ENCODE measurements around the gene CTSA. TPM values are rescaled to one million over a fixed set of nuclear protein-coding genes. Genes with fewer than 3 reads are reported as not detected.

Gene CTSA
- 87.0 to 127 TPM (median 115 TPM) in 5 replicates for total RNA-seq (2022; extraction: Qiagen RNA extraction)

DNA sequence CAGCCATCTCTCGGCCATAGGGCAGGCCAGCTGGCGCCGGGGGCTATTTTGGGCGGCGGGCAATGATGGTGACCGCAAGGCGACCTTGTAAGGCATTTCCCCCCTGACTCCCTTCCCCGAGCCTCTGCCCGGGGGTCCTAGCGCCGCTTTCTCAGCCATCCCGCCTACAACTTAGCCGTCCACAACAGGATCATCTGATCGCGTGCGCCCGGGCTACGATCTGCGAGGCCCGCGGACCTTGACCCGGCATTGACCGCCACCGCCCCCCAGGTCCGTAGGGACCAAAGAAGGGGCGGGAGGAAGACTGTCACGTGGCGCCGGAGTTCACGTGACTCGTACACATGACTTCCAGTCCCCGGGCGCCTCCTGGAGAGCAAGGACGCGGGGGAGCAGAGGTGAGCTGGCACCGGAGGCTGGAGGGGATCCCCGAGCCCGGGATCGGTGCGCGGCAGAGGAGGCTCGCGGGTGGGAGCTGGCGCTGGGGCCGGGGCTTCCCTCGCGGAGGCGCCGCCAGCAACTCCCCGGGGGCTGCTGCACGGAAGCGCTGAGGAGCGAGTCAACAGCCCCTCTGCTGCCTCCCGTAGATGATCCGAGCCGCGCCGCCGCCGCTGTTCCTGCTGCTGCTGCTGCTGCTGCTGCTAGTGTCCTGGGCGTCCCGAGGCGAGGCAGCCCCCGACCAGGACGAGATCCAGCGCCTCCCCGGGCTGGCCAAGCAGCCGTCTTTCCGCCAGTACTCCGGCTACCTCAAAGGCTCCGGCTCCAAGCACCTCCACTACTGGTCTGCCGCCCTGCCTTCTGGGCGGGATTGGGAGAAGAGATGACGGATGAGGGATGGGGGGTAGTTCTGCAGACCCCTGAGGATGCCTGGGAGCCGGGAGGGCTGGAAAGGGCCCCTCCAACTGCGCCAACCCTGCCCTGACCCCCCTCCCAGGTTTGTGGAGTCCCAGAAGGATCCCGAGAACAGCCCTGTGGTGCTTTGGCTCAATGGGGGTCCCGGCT is at the start of gene CTSA, which contains the start of gene NEURL2:
TSS of gene CTSA (plus strand) at position 351 of the 999 bp plus-strand sequence. CDS start at position 585, 234 bp downstream.
TSS of gene NEURL2 (minus strand) at position 224 of the 999 bp plus-strand sequence. CDS start at position 7, 217 bp downstream.

GRCh38 chr20:45857114-45857881 is 33.8 kb upstream of the CTSA start, which contains the start of the genes ACOT8 and ZSWIM3:
TSS of gene ACOT8 (minus strand) at chr20:45857392. CDS start at chr20:45857315, 77 bp downstream.
TSS of gene ZSWIM3 (plus strand) at chr20:45857614. CDS start at chr20:45857826, 212 bp downstream.

DNA sequence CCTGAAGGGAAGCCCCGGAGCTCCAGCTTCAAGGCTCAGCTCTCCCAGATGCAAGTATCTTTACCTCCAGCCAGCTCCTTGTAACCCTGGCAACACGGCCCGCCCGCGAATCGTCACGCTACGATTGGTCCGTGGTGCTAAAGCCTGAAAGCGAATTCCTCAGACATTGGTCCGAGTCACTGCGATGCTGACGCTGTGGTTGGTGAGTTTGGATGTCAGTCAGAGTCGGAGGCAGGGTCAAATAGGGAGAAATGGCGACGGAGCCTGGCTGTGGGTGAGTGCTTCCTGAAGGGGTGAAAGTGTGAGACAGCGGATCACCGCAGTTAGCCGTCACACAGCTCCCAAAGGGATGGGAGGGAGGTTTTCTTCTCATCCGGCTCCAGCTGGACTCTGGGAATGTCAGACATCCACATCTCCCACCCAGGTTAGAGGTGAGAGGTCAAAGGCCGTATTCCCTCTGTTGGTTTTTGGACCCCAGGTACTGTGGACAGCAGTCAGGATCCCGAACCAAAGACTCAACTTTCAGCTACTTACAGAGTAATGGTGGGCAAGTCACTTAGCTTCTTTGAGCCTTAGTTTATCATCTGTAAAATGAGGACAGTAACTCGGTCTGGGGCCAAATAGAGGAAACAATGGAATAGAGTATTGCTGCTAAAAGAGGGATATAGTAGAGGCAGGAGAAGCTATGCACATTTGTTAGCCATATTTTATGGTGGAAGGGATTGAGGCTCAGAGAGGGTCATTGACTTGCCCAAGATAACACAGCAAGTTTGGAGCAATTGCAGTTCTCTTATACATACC is 9.9 kb upstream of the CTSA start, which contains the start of gene ZSWIM1:
TSS of gene ZSWIM1 (plus strand) at position 240 of the 801 bp plus-strand sequence. CDS start 1,366 bp downstream, outside the sequence.

GRCh38 chr20:45887346-45887715 is 3.8 kb upstream of the CTSA start, which contains the start of gene SPATA25:
TSS of gene SPATA25 (minus strand) at chr20:45887622. CDS start at chr20:45887590, 32 bp downstream.

DNA sequence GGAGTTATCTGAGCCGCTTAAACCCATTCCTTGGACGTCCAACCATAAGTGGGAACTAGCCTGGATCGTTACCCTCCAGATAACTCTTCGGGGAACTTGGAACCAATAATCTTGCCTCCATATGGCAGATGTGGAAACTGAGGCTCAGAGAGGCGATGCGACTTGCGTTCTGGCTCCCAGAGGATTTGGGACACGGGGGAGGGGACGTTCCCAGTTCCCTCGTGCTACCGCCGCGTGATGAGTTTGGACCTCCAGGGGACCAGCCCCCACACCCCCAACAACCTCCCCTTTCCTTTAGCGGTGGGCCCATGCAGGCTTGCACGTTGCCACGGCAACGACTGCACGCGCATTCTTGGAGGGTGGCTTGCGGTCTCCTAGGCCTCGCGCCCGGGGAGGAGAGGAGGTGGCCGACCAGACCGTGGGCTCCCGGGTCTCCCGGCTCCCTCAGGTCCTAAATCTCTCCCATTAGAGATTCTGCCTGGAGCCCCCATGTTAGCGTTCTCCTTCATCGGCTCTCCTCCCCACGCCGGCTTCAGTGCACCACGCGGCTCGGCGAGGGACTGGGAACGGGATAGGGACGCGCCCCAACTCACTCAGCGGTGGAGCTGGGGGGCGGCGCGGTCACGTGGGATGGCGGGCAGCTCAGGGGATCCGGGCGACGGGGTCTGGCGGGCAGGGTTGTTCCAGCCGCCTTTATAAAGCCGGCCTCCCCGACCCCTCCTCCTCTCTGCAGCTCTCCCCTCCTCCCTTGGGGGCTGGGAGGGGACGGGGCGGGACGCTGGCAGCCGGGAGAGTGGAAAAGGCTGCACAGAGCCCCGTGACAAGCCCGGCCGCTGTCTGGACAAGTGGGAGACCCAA is 20.6 kb downstream of the CTSA start, which contains the start of gene PLTP:
TSS of gene PLTP (minus strand) at position 670 of the 858 bp plus-strand sequence. CDS start 703 bp downstream, outside the sequence.

DNA sequence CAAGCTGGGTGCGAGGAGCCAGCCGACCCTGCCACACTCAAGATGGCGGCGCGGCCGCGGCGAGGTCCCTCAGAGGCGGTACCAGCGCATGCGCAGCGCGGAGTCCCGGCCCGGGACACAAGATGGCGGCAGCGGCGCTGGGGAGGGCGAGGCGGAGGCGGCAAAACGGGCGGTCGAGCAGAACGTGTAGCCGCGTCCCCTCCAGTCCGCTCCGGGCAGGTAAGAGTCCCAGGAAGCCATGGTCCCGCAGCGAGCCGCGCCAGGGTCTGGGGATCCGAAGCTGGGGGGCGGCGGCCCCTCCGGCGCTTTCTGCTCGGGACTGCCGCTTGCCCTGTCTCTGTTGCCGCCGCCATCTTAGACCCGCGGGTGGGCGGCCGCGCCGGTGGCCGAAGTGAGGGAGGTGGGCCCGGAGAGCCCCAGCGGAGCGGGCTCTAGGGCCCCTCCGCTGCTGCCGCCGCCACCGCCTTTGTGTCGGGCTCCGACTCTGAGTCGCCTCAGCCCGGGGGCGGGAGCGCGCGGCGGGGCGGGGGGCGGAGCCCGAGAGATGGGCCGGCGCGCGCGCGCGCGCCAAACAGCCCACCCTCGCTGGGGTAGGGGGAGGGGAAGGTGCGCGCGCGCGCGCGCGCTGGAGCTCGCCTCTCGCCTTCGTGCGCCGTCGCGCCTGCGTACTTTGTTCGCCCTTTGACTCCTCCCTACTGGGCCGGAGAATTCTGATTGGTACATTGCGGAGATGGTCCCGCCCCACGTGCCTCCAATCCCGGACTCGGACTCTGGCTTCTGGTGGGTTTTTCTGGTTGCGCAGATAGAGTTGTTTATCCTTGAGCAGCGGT is 43.7 kb downstream of the CTSA start, which contains the start of gene PCIF1:
TSS of gene PCIF1 (plus strand) at position 98 of the 830 bp plus-strand sequence. CDS start 4,317 bp downstream, outside the sequence.

Other genes starting within 250 kb of the CTSA start
- gene WFDC11, start 221.1 kb upstream of the CTSA start, total RNA-seq (2022; extraction: Qiagen RNA extraction), result not detected in 5 replicates
- not detected in 5 replicates for gene WFDC13, start 189.3 kb upstream of the CTSA start, total RNA-seq (2022; extraction: Qiagen RNA extraction)
- not detected in 5 replicates for gene WFDC10B, start 186.3 kb upstream of the CTSA start, total RNA-seq (2022; extraction: Qiagen RNA extraction)
- not detected in 5 replicates for gene SPINT4, start 169.0 kb upstream of the CTSA start, total RNA-seq (2022; extraction: Qiagen RNA extraction)
- gene WFDC3, start 99.5 kb upstream of the CTSA start, total RNA-seq (2022; extraction: Qiagen RNA extraction), result 0.29 to 0.48 TPM in 2 of 5 replicates, not detected in the others
- 31.5 to 36.3 TPM (median 35.0 TPM) in 5 replicates for gene DNTTIP1, start 99.4 kb upstream of the CTSA start, total RNA-seq (2022; extraction: Qiagen RNA extraction)
- gene UBE2C, start 78.7 kb upstream of the CTSA start, total RNA-seq (2022; extraction: Qiagen RNA extraction), result 220 to 247 TPM (median 230 TPM) in 5 replicates
- 0.12 to 0.29 TPM in 2 of 5 replicates, not detected in the others for gene TNNC2, start 64.0 kb upstream of the CTSA start, total RNA-seq (2022; extraction: Qiagen RNA extraction)
- gene SNX21, start 57.5 kb upstream of the CTSA start, total RNA-seq (2022; extraction: Qiagen RNA extraction), result 7.7 to 11.6 TPM (median 9.4 TPM) in 5 replicates
- 16.6 to 18.0 TPM (median 16.9 TPM) in 5 replicates for gene ACOT8, start 33.9 kb upstream of the CTSA start, total RNA-seq (2022; extraction: Qiagen RNA extraction)
- 1.4 to 1.9 TPM (median 1.6 TPM) in 5 replicates for gene ZSWIM3, start 33.7 kb upstream of the CTSA start, total RNA-seq (2022; extraction: Qiagen RNA extraction)
- gene ZSWIM1, start 10.1 kb upstream of the CTSA start, total RNA-seq (2022; extraction: Qiagen RNA extraction), result 5.1 to 7.0 TPM (median 6.9 TPM) in 5 replicates
- 0.34 to 0.57 TPM (median 0.49 TPM) in 4 of 5 replicates, not detected in the other for gene SPATA25, start 3.7 kb upstream of the CTSA start, total RNA-seq (2022; extraction: Qiagen RNA extraction)
- 0.64 to 1.2 TPM (median 0.97 TPM) in 5 replicates for gene NEURL2, start 127 bp upstream of the CTSA start, total RNA-seq (2022; extraction: Qiagen RNA extraction)
- gene PLTP, start 20.8 kb downstream of the CTSA start, total RNA-seq (2022; extraction: Qiagen RNA extraction), result 1.6 to 1.8 TPM (median 1.6 TPM) in 5 replicates
- gene PCIF1, start 43.3 kb downstream of the CTSA start, total RNA-seq (2022; extraction: Qiagen RNA extraction), result 24.6 to 32.6 TPM (median 31.8 TPM) in 5 replicates
- 5.9 to 9.5 TPM (median 9.1 TPM) in 5 replicates for gene ZNF335, start 80.9 kb downstream of the CTSA start, total RNA-seq (2022; extraction: Qiagen RNA extraction)
- 0.21 to 0.66 TPM (median 0.38 TPM) in 5 replicates for gene MMP9, start 117.6 kb downstream of the CTSA start, total RNA-seq (2022; extraction: Qiagen RNA extraction)
- gene SLC12A5, start 137.9 kb downstream of the CTSA start, total RNA-seq (2022; extraction: Qiagen RNA extraction), result 13.5 to 16.4 TPM (median 13.9 TPM) in 5 replicates
- 17.6 to 27.3 TPM (median 22.9 TPM) in 5 replicates for gene NCOA5, start 198.6 kb downstream of the CTSA start, total RNA-seq (2022; extraction: Qiagen RNA extraction)
- gene CD40, start 227.0 kb downstream of the CTSA start, total RNA-seq (2022; extraction: Qiagen RNA extraction), result 3.5 to 3.8 TPM (median 3.6 TPM) in 5 replicates

All from A549 treated with dexamethasone at 1 μM for 4 hours (cell line).